HG02840 (cell line): ENCODE data around the gene PDIA4.
"Not testable (repeated sequence)": the region's sequence is repeated elsewhere in the genome, so short reads cannot be mapped to it uniquely, and the experiment has no call there.

ENCODE experiments used
- ATAC-seq: cut with Tn5 transposase; IDR thresholded peaks from one replicate; pipeline ENCODE4 v1.9.1; 2021; ENCODE audit warnings: mild to moderate bottlenecking, moderate library complexity, moderate number of reproducible peaks; ENCODE audit not compliant: unreplicated experiment, low FRiP score

PDIA4 gene

GRCh38 chr7:149036676-149037075 is 8.4 kb upstream of the PDIA4 start:
- no peak for ATAC-seq

GRCh38 chr7:149031353-149031910 is 3.1 kb upstream of the PDIA4 start:
- no peak for ATAC-seq

- not testable (repeated sequence) for ATAC-seq
These were observed 2.1 kb upstream of the PDIA4 start for GRCh38 chr7:149030439-149030838.

- ATAC-seq: no peak
These were observed 527 bp downstream of the PDIA4 start for GRCh38 chr7:149027611-149028345.

GRCh38 chr7:149027055-149027454 is 1.2 kb downstream of the PDIA4 start:
- ATAC-seq: no peak

- ATAC-seq: no peak
These were observed 4.6 kb downstream of the PDIA4 start for GRCh38 chr7:149023662-149024061.

- ATAC-seq: no peak
These were observed 5.4 kb downstream of the PDIA4 start for GRCh38 chr7:149022756-149023360.

- ATAC-seq: no peak
These were observed 6.6 kb downstream of the PDIA4 start for GRCh38 chr7:149021725-149022062.

- ATAC-seq: no peak
These were observed 7.8 kb downstream of the PDIA4 start for GRCh38 chr7:149020483-149020882.

- no peak for ATAC-seq
These were observed 11.4 kb downstream of the PDIA4 start for GRCh38 chr7:149016876-149017275.

- ATAC-seq: no peak
These were observed 14.0 kb downstream of the PDIA4 start for GRCh38 chr7:149014309-149014708.

- ATAC-seq: no peak
These were observed 14.4 kb downstream of the PDIA4 start for GRCh38 chr7:149013876-149014275.

- not testable (repeated sequence) for ATAC-seq
These were observed 15.6 kb downstream of the PDIA4 start for GRCh38 chr7:149012730-149013129.

- no peak for ATAC-seq
These were observed 16.8 kb downstream of the PDIA4 start for GRCh38 chr7:149011491-149011890.

GRCh38 chr7:149010451-149010850 is 17.9 kb downstream of the PDIA4 start:
- ATAC-seq: no peak

GRCh38 chr7:149009527-149009926 is 18.8 kb downstream of the PDIA4 start:
- ATAC-seq: no peak

GRCh38 chr7:149007611-149008010 is 20.7 kb downstream of the PDIA4 start:
- ATAC-seq: no peak

- ATAC-seq: no peak
These were observed 21.2 kb downstream of the PDIA4 start for GRCh38 chr7:149007146-149007545.

GRCh38 chr7:149006345-149006725 is 22.0 kb downstream of the PDIA4 start:
- no peak for ATAC-seq

GRCh38 chr7:149005427-149006344 is 22.6 kb downstream of the PDIA4 start:
- no peak for ATAC-seq
